Measurements from ENCODE around the gene MYO15B. TPM values are rescaled to one million over a fixed set of nuclear protein-coding genes. Genes with fewer than 3 reads are reported as not detected.

MYO15B gene
- total RNA-seq, 1 donor from 2014 or later = 285 TPM

GRCh38 chr17:75557075-75557851 lies 30.3 kb upstream of the MYO15B start:
- Histone ChIP-seq H3K27ac (no peak overlapping the region), H3K4me3 (no peak overlapping the region), H3K4me1 (peaks cover 0 to 2% of the 10 kb centered on the region in 2 donors), H3K36me3 (no peaks in the 10 kb centered on the region), H3K9me3 (no peaks in the 10 kb centered on the region), H3K27me3 (no peaks in the 10 kb centered on the region)
- no peak for DNase-seq (ENCODE audit: low spot score in 2 of 2)
- intact Hi-C loops (cut with DNase I) = no loop called here
- no peak for TF ChIP-seq CTCF (IDR thresholded peaks at IDR 0.05)

- no peak overlapping the region for H3K4me3 ChIP-seq
- H3K27ac ChIP-seq = no peak overlapping the region
- no peaks in the 10 kb centered on the region for H3K27me3 ChIP-seq
- no peak for DNase-seq (ENCODE audit: low spot score in 2 of 2)
- peaks cover 0 to 5% of the 10 kb centered on the region in 2 donors for H3K36me3 ChIP-seq
- intact Hi-C loops (cut with DNase I) = no loop called here
- no peak for TF ChIP-seq CTCF (IDR thresholded peaks at IDR 0.05)
- H3K4me1 ChIP-seq = peaks cover 0 to 2% of the 10 kb centered on the region in 2 donors
- H3K9me3 ChIP-seq = no peaks in the 10 kb centered on the region
Observed at GRCh38 chr17:75557852-75558665, 29.5 kb upstream of the MYO15B start.

GRCh38 chr17:75558666-75559530 lies 28.7 kb upstream of the MYO15B start:
- no peak for TF ChIP-seq CTCF (IDR thresholded peaks at IDR 0.05)
- DNase-seq (ENCODE audit: low spot score in 2 of 2) = no peak
- intact Hi-C loops (cut with DNase I) = no loop called here
- H3K27ac ChIP-seq = no peak overlapping the region
- no peaks in the 10 kb centered on the region for H3K9me3 ChIP-seq
- H3K4me1 ChIP-seq = peaks cover 0 to 2% of the 10 kb centered on the region in 2 donors
- H3K4me3 ChIP-seq = no peak overlapping the region
- peaks cover 0 to 12% of the 10 kb centered on the region in 2 donors for H3K36me3 ChIP-seq
- H3K27me3 ChIP-seq = no peaks in the 10 kb centered on the region

GRCh38 chr17:75559958-75560533 lies 27.6 kb upstream of the MYO15B start:
- H3K36me3 ChIP-seq = peaks cover 3 to 18% of the 10 kb centered on the region in 2 donors
- no peak for TF ChIP-seq CTCF (IDR thresholded peaks at IDR 0.05)
- H3K27me3 ChIP-seq = no peaks in the 10 kb centered on the region
- no peak overlapping the region for H3K27ac ChIP-seq
- no peak overlapping the region for H3K4me3 ChIP-seq
- no peaks in the 10 kb centered on the region for H3K9me3 ChIP-seq
- intact Hi-C loops (cut with DNase I) = no loop called here
- H3K4me1 ChIP-seq = peaks cover 0 to 2% of the 10 kb centered on the region in 2 donors
- DNase-seq (ENCODE audit: low spot score in 2 of 2) = no peak
